Activated CD8-positive, alpha-beta T cell treated with anti-CD3 and anti-CD28 coated beads, Interleukin-2, amount 10 ng/mL, durations not matched to agents 7 days and 5 days (primary cell): ENCODE measurements around the gene MAGI2. TPM values are rescaled to one million over a fixed set of nuclear protein-coding genes. Genes with fewer than 3 reads are reported as not detected.

ENCODE experiments used
- ATAC-seq: fragments of 150-1000 bp; cut with Tn5 transposase; one replicate; pipeline ENCODE4 v1.10.0; 2021; ENCODE audit warnings: moderate library complexity
- CTCF ChIA-PET: fragments of 350-600 bp; sonication (Branson Sonifier 250); formaldehyde crosslinking; loops from one replicate; lab custom pipeline; 2021; ENCODE audit warnings: antibody characterized with exemption; lab: Charles Lee
- POLR2A ChIA-PET: fragments of 350-600 bp; sonication (Branson Sonifier 250); formaldehyde crosslinking; loops from one replicate; lab custom pipeline; 2021; ENCODE audit warnings: antibody characterized with exemption; lab: Charles Lee
- DNase-seq: peaks from one replicate; pipeline ENCODE4 v3.0.0-alpha.2; 2020
- H3K27ac Mint-ChIP-seq: one replicate; pipeline ENCODE4 v1.8.0; 2021; ENCODE audit warnings: mild to moderate bottlenecking, mixed read lengths
- H3K27me3 Mint-ChIP-seq: one replicate; pipeline ENCODE4 v1.8.0; 2021; ENCODE audit warnings: low read depth, mixed read lengths
- H3K36me3 Mint-ChIP-seq: one replicate; pipeline ENCODE4 v1.8.0; 2021; ENCODE audit warnings: low read depth, mixed read lengths
- H3K4me1 Mint-ChIP-seq: one replicate; pipeline ENCODE4 v1.8.0; 2021; ENCODE audit warnings: low read depth, mixed read lengths
- H3K4me3 Mint-ChIP-seq: one replicate; pipeline ENCODE4 v1.8.0; 2021; ENCODE audit warnings: mild to moderate bottlenecking, mixed read lengths
- H3K9me3 Mint-ChIP-seq: one replicate; pipeline ENCODE4 v1.8.0; 2022; ENCODE audit warnings: mixed read lengths; ENCODE audit not compliant: insufficient read depth
- total RNA-seq, 2 experiments: library from RNA; stranded (reverse); gene quantifications; one replicate each; pipeline ENCODE4 v1.2.3, GENCODE V29; 2021

The MAGI2 gene
- total RNA-seq, 2 experiments from 2014 or later: 0.05 TPM; not detected in 1

- no peak for ATAC-seq
- ChIA-PET CTCF (no interaction called here), POLR2A (no interaction called here)
- H3K9me3 Mint-ChIP-seq: no peaks in the 10 kb centered on the region
- H3K27me3 Mint-ChIP-seq: no peaks in the 10 kb centered on the region
- H3K4me1 Mint-ChIP-seq: no peaks in the 10 kb centered on the region
- no peak overlapping the region for H3K27ac Mint-ChIP-seq
- no peak overlapping the region for H3K4me3 Mint-ChIP-seq
- no peak for DNase-seq
- H3K36me3 Mint-ChIP-seq: no peaks in the 10 kb centered on the region
These were observed 272.9 kb downstream of the MAGI2 start for GRCh38 chr7:79180533-79180932.

- H3K4me3 Mint-ChIP-seq: no peak overlapping the region
- H3K27me3 Mint-ChIP-seq: no peaks in the 10 kb centered on the region
- no peak for DNase-seq
- H3K36me3 Mint-ChIP-seq: no peaks in the 10 kb centered on the region
- CTCF ChIA-PET: no interaction called here
- no peak overlapping the region for H3K27ac Mint-ChIP-seq
- no peaks in the 10 kb centered on the region for H3K4me1 Mint-ChIP-seq
- POLR2A ChIA-PET: no interaction called here
- no peaks in the 10 kb centered on the region for H3K9me3 Mint-ChIP-seq
- ATAC-seq: no peak
These were observed 276.5 kb downstream of the MAGI2 start for GRCh38 chr7:79176859-79177477.

- Mint-ChIP-seq H3K4me3 (no peak overlapping the region), H3K4me1 (no peaks in the 10 kb centered on the region), H3K27ac (no peak overlapping the region), H3K9me3 (no peaks in the 10 kb centered on the region), H3K27me3 (no peaks in the 10 kb centered on the region), H3K36me3 (no peaks in the 10 kb centered on the region)
- no peak for ATAC-seq
- POLR2A ChIA-PET: no interaction called here
- no peak for DNase-seq
- CTCF ChIA-PET: no interaction called here
These were observed 278.1 kb downstream of the MAGI2 start for GRCh38 chr7:79175374-79175773.

- Mint-ChIP-seq H3K4me3 (no peak overlapping the region), H3K4me1 (no peaks in the 10 kb centered on the region), H3K9me3 (peaks cover 4% of the 10 kb centered on the region), H3K27ac (no peak overlapping the region), H3K27me3 (no peaks in the 10 kb centered on the region), H3K36me3 (no peaks in the 10 kb centered on the region)
- ChIA-PET CTCF (no interaction called here), POLR2A (no interaction called here)
- DNase-seq (no peak), ATAC-seq (no peak)
These were observed 288.2 kb downstream of the MAGI2 start for GRCh38 chr7:79165225-79165624.

GRCh38 chr7:79159040-79159664 lies 294.3 kb downstream of the MAGI2 start:
- DNase-seq (no peak), ATAC-seq (no peak)
- Mint-ChIP-seq H3K27me3 (no peaks in the 10 kb centered on the region), H3K4me1 (no peaks in the 10 kb centered on the region), H3K27ac (no peak overlapping the region), H3K36me3 (no peaks in the 10 kb centered on the region), H3K4me3 (no peak overlapping the region), H3K9me3 (no peaks in the 10 kb centered on the region)
- POLR2A ChIA-PET: no interaction called here
- CTCF ChIA-PET: no interaction called here

- H3K27me3 Mint-ChIP-seq: no peaks in the 10 kb centered on the region
- ATAC-seq: no peak
- POLR2A ChIA-PET: no interaction called here
- no peaks in the 10 kb centered on the region for H3K4me1 Mint-ChIP-seq
- H3K9me3 Mint-ChIP-seq: no peaks in the 10 kb centered on the region
- no peak overlapping the region for H3K27ac Mint-ChIP-seq
- H3K4me3 Mint-ChIP-seq: no peak overlapping the region
- CTCF ChIA-PET: no interaction called here
- H3K36me3 Mint-ChIP-seq: no peaks in the 10 kb centered on the region
- no peak for DNase-seq
These were observed 296.2 kb downstream of the MAGI2 start for GRCh38 chr7:79157281-79157680.

GRCh38 chr7:79149831-79150230 lies 303.6 kb downstream of the MAGI2 start:
- Mint-ChIP-seq H3K9me3 (no peaks in the 10 kb centered on the region), H3K4me3 (no peak overlapping the region), H3K27me3 (no peaks in the 10 kb centered on the region), H3K4me1 (no peaks in the 10 kb centered on the region), H3K27ac (no peak overlapping the region), H3K36me3 (no peaks in the 10 kb centered on the region)
- CTCF ChIA-PET: no interaction called here
- POLR2A ChIA-PET: no interaction called here
- no peak for ATAC-seq
- DNase-seq: no peak

GRCh38 chr7:79142706-79143105 lies 310.8 kb downstream of the MAGI2 start:
- ChIA-PET POLR2A (no interaction called here), CTCF (no interaction called here)
- Mint-ChIP-seq H3K9me3 (no peaks in the 10 kb centered on the region), H3K27ac (no peak overlapping the region), H3K4me1 (no peaks in the 10 kb centered on the region), H3K4me3 (no peak overlapping the region), H3K27me3 (no peaks in the 10 kb centered on the region), H3K36me3 (no peaks in the 10 kb centered on the region)
- no peak for DNase-seq
- ATAC-seq: no peak

- H3K9me3 Mint-ChIP-seq: no peaks in the 10 kb centered on the region
- H3K27me3 Mint-ChIP-seq: no peaks in the 10 kb centered on the region
- ATAC-seq (no peak), DNase-seq (no peak)
- no peaks in the 10 kb centered on the region for H3K36me3 Mint-ChIP-seq
- no peaks in the 10 kb centered on the region for H3K4me1 Mint-ChIP-seq
- H3K27ac Mint-ChIP-seq: no peak overlapping the region
- POLR2A ChIA-PET: no interaction called here
- no peak overlapping the region for H3K4me3 Mint-ChIP-seq
- CTCF ChIA-PET: no interaction called here
These were observed 312.2 kb downstream of the MAGI2 start for GRCh38 chr7:79141252-79141651.

GRCh38 chr7:79137942-79138341 lies 315.5 kb downstream of the MAGI2 start:
- Mint-ChIP-seq H3K27ac (no peak overlapping the region), H3K4me3 (no peak overlapping the region), H3K27me3 (no peaks in the 10 kb centered on the region), H3K9me3 (no peaks in the 10 kb centered on the region), H3K36me3 (no peaks in the 10 kb centered on the region), H3K4me1 (no peaks in the 10 kb centered on the region)
- POLR2A ChIA-PET: no interaction called here
- ATAC-seq: no peak
- DNase-seq: no peak
- CTCF ChIA-PET: no interaction called here

- Mint-ChIP-seq H3K27me3 (no peaks in the 10 kb centered on the region), H3K9me3 (peaks cover 5% of the 10 kb centered on the region), H3K36me3 (no peaks in the 10 kb centered on the region), H3K27ac (no peak overlapping the region), H3K4me1 (no peaks in the 10 kb centered on the region), H3K4me3 (no peak overlapping the region)
- CTCF ChIA-PET: no interaction called here
- ATAC-seq (no peak), DNase-seq (no peak)
- POLR2A ChIA-PET: no interaction called here
These were observed 320.5 kb downstream of the MAGI2 start for GRCh38 chr7:79132844-79133451.

- Mint-ChIP-seq H3K36me3 (no peaks in the 10 kb centered on the region), H3K27me3 (no peaks in the 10 kb centered on the region), H3K4me1 (no peaks in the 10 kb centered on the region), H3K4me3 (no peak overlapping the region), H3K9me3 (peaks cover 5% of the 10 kb centered on the region), H3K27ac (no peak overlapping the region)
- CTCF ChIA-PET: no interaction called here
- ATAC-seq: no peak
- POLR2A ChIA-PET: no interaction called here
- DNase-seq: no peak
These were observed 322.8 kb downstream of the MAGI2 start for GRCh38 chr7:79130715-79131114.
